ENCODE results near the gene CDKN2AIPNL. TPM values are rescaled to one million over a fixed set of nuclear protein-coding genes. Genes with fewer than 3 reads are reported as not detected.

Gene CDKN2AIPNL
- total RNA-seq, 1 donor from 2014 or later: 15.2 TPM

DNA sequence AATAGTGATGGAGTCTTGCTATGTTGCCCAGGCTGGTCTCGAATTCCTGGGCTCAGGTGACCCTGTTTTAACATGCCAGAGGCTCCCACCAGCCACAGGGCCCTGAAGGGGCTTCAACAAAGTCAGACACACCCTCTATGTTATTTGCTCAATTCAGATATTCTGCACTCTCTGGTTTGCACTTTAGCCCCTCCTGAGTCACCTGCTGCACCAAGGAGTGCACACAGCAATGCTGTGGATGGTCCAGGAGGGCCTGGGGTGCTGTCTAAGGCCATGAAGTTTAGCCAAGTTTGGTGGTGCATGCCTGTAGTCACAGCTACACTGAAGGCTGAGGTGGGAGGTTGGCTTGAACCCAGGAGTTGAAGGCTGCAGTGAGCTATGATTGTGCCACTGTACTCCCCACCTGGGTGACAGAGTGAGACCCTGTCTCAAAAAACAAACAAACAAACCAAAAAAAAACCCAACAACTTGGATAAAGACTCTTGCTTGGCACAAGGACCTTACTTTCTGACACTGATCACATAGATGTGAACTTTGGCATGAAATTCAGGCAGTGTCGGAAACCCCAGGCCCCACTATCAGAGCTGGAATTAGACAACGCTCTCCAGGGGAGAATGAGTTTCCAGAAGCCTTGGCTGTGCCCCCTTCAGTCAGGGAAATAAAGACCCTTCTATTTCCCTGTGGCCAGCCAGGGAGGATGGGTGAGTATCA lies 39.7 kb upstream of the CDKN2AIPNL start:
- Mint-ChIP-seq H3K4me3 (ENCODE audit: unreplicated experiment) (no peak overlapping the region), H3K27ac (ENCODE audit: unreplicated experiment) (no peak overlapping the region)

DNA sequence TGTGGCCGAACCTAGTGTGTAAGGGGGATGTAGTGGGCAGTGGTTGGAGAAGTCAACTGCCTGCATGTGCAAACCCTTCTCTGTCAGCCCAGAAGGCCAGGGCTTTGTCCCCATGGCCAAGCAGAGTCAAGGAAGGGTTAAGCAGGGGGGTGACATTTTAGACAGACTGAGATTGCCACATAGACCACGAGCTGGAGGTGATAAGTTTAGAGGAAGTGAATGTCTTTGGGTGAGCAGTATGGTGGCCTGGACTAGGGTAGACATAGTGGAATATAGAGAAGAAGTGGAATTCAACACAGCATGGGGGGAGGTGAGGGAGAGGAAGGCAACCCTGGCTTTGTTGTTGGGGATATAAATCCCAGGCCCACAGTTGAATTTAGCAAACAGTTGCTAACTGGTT lies 38.7 kb upstream of the CDKN2AIPNL start:
- Mint-ChIP-seq H3K36me3 (ENCODE audit: low read depth) (no peaks in the 10 kb centered on the region), H3K4me3 (ENCODE audit: unreplicated experiment) (no peak overlapping the region), H3K27ac (ENCODE audit: unreplicated experiment) (no peak overlapping the region), H3K9me3 (ENCODE audit: low read depth) (no peaks in the 10 kb centered on the region), H3K27me3 (ENCODE audit: low read depth) (no peaks in the 10 kb centered on the region), H3K4me1 (ENCODE audit: low read depth) (peaks cover 17% of the 10 kb centered on the region)
- TF ChIP-seq, protein P1, sequence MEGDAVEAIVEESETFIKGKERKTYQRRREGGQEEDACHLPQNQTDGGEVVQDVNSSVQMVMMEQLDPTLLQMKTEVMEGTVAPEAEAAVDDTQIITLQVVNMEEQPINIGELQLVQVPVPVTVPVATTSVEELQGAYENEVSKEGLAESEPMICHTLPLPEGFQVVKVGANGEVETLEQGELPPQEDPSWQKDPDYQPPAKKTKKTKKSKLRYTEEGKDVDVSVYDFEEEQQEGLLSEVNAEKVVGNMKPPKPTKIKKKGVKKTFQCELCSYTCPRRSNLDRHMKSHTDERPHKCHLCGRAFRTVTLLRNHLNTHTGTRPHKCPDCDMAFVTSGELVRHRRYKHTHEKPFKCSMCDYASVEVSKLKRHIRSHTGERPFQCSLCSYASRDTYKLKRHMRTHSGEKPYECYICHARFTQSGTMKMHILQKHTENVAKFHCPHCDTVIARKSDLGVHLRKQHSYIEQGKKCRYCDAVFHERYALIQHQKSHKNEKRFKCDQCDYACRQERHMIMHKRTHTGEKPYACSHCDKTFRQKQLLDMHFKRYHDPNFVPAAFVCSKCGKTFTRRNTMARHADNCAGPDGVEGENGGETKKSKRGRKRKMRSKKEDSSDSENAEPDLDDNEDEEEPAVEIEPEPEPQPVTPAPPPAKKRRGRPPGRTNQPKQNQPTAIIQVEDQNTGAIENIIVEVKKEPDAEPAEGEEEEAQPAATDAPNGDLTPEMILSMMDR (IDR thresholded peaks at IDR 0.05): no peak
- DNase-seq (ENCODE audit: low spot score): no peak

More for the DNA sequence above, 39.7 kb upstream of the CDKN2AIPNL start:
- H3K27me3 Mint-ChIP-seq (ENCODE audit: low read depth): no peaks in the 10 kb centered on the region
- peaks cover 17% of the 10 kb centered on the region for H3K4me1 Mint-ChIP-seq (ENCODE audit: low read depth)
- TF ChIP-seq, protein P1 (IDR thresholded peaks at IDR 0.05): no peak
- no peak for DNase-seq (ENCODE audit: low spot score)
- no peaks in the 10 kb centered on the region for H3K36me3 Mint-ChIP-seq (ENCODE audit: low read depth)
- H3K9me3 Mint-ChIP-seq (ENCODE audit: low read depth): no peaks in the 10 kb centered on the region

DNA sequence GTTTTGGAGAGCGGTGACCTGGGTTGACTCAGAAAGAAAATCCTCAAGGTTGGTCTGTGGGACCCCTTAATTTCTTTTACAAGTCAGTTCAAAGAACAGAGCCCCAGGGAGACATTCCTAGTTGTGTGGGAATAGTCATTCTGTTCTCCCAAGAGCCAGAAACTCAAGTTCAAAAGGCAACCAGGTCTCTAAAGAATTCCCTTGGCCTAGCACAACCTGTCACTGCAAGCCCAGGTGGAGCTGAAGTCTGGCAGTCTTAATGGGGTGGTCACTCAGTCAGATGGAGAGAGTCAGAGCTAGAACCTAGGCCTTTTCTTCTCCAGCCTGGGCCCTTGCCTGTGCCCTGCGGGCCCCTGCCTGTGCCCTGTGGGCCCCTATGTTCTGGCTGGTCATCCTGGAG lies 37.5 kb upstream of the CDKN2AIPNL start:
- Mint-ChIP-seq H3K27me3 (ENCODE audit: low read depth) (no peaks in the 10 kb centered on the region), H3K4me3 (ENCODE audit: unreplicated experiment) (no peak overlapping the region), H3K27ac (ENCODE audit: unreplicated experiment) (no peak overlapping the region), H3K4me1 (ENCODE audit: low read depth) (peaks cover 17% of the 10 kb centered on the region), H3K36me3 (ENCODE audit: low read depth) (no peaks in the 10 kb centered on the region), H3K9me3 (ENCODE audit: low read depth) (no peaks in the 10 kb centered on the region)
- DNase-seq (ENCODE audit: low spot score): no peak
- TF ChIP-seq, protein P1 (IDR thresholded peaks at IDR 0.05): no peak

DNA sequence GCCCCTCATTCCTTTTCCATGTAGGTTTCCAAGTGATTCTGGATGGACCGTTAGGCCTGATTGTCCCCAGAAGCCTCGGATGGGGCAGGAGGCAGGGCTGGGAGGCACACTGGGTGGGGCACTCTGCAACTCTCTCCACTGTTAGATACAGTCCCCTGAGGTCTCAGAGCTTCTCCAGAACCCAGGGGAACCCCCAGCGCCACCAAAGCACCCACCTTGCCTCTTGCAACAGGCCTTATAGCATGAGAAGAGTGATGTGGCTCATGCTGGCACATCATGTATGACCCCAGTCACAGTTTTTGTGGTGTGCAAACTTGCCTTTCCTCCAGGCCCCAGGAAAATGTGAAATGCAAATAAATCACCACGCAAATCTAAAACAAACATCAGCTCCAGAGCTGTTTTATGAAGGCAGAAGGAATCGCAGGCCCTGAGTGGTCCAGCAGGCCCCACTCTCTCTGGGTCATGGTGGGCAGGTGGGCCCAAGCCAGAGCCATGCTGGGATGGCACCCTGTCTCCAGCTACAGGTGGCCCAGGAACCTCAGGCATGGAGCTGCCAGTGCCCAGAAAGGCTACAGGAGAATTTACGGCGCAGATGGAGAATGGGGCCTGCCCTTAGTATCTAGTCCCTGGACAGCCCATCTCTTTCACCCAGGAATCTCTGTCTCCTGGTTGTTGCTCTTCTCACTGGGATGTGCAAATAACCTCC lies 36.3 kb upstream of the CDKN2AIPNL start:
- Mint-ChIP-seq H3K4me1 (ENCODE audit: low read depth) (peaks cover 12% of the 10 kb centered on the region), H3K9me3 (ENCODE audit: low read depth) (no peaks in the 10 kb centered on the region), H3K27ac (ENCODE audit: unreplicated experiment) (no peak overlapping the region), H3K27me3 (ENCODE audit: low read depth) (no peaks in the 10 kb centered on the region), H3K4me3 (ENCODE audit: unreplicated experiment) (no peak overlapping the region), H3K36me3 (ENCODE audit: low read depth) (no peaks in the 10 kb centered on the region)
- no peak for DNase-seq (ENCODE audit: low spot score)
- TF ChIP-seq, protein P1 (IDR thresholded peaks at IDR 0.05): no peak

DNA sequence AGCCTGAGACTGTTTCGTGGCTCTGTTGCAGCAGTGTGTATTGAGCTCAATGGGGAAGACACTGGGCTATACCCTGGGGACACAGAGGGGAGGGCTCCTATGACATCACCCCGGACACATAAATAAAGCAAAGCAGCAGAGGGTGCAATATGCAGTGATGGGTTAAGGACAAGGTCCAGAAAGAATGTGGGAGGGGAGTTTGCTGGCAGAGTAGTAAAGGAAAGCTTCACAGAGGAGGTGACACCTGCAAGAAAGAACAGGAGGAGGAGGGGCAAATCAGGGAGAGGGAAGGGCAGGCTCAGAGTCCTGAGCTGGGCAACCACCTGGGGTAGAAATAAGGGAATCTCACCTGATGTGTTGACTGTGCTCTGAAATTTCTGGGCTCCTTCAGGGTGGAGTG lies 35.3 kb upstream of the CDKN2AIPNL start:
- H3K9me3 Mint-ChIP-seq (ENCODE audit: low read depth): no peaks in the 10 kb centered on the region
- H3K27me3 Mint-ChIP-seq (ENCODE audit: low read depth): no peaks in the 10 kb centered on the region
- TF ChIP-seq, protein P1 (IDR thresholded peaks at IDR 0.05): no peak
- H3K36me3 Mint-ChIP-seq (ENCODE audit: low read depth): no peaks in the 10 kb centered on the region
- DNase-seq (ENCODE audit: low spot score): no peak
- H3K4me3 Mint-ChIP-seq (ENCODE audit: unreplicated experiment): no peak overlapping the region
- H3K4me1 Mint-ChIP-seq (ENCODE audit: low read depth): peaks cover 7% of the 10 kb centered on the region
- no peak overlapping the region for H3K27ac Mint-ChIP-seq (ENCODE audit: unreplicated experiment)
